ENCODE results near the gene ZNF808. TPM values are rescaled to one million over a fixed set of nuclear protein-coding genes. Genes with fewer than 3 reads are reported as not detected.
"Not testable (repeated sequence)": the region's sequence is repeated elsewhere in the genome, so short reads cannot be mapped to it uniquely, and the experiment has no call there.

The ZNF808 gene
- total RNA-seq, 1 donor from 2014 or later: 32.6 TPM

DNA sequence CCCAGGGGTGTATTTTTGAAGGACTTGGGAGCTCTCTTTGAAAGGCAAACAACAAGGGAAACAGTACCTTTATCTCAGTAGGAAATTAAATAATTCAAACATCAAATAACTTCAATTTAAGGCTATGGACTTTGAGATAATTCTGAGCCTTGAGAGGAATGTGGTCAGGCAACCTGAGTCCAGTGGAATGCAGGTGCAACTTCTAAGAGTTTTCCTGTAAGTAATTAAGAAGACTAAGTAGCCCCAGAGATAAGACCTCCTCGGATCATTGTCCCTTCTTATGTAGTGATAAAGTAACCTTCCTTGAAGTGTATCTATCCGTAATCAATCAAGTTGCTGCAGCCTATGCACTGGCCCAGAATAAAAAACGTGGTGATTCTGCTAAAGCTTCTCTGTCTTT lies 71.8 kb downstream of the ZNF808 start:
- Mint-ChIP-seq H3K27me3 (ENCODE audit: unreplicated experiment) (peaks cover 2% of the 10 kb centered on the region), H3K4me3 (ENCODE audit: unreplicated experiment) (no peak overlapping the region), H3K4me1 (ENCODE audit: low read depth, unreplicated experiment) (peaks cover 6% of the 10 kb centered on the region), H3K36me3 (ENCODE audit: unreplicated experiment) (peaks cover 25% of the 10 kb centered on the region), H3K9me3 (ENCODE audit: unreplicated experiment) (peaks cover 7% of the 10 kb centered on the region), H3K27ac (ENCODE audit: unreplicated experiment) (no peak overlapping the region)
- no peak for DNase-seq
- TF ChIP-seq, protein P1, sequence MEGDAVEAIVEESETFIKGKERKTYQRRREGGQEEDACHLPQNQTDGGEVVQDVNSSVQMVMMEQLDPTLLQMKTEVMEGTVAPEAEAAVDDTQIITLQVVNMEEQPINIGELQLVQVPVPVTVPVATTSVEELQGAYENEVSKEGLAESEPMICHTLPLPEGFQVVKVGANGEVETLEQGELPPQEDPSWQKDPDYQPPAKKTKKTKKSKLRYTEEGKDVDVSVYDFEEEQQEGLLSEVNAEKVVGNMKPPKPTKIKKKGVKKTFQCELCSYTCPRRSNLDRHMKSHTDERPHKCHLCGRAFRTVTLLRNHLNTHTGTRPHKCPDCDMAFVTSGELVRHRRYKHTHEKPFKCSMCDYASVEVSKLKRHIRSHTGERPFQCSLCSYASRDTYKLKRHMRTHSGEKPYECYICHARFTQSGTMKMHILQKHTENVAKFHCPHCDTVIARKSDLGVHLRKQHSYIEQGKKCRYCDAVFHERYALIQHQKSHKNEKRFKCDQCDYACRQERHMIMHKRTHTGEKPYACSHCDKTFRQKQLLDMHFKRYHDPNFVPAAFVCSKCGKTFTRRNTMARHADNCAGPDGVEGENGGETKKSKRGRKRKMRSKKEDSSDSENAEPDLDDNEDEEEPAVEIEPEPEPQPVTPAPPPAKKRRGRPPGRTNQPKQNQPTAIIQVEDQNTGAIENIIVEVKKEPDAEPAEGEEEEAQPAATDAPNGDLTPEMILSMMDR (IDR thresholded peaks at IDR 0.05; ENCODE audit: partially characterized antibody, unreplicated experiment): no peak

DNA sequence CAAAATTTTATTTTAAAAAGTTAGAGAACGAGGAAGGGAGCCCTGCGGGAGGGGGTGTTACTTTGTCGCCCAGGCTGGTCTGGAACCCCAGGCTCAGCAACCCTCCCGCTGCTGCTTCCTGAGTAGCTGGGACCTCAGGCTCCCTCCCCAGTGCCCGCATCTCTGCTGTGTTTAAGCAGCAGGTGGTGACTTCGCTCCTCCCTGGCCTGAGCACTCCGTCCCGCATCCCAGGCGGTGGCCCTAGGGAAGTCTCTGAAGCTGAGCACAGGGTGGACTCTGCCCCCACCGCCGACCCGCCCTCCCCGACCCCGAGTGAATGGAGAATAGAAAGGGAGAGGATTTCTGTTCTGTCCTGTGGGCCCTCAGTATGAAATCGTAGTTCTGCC lies 73.2 kb downstream of the ZNF808 start:
- H3K9me3 Mint-ChIP-seq (ENCODE audit: unreplicated experiment): peaks cover 7% of the 10 kb centered on the region
- TF ChIP-seq, protein P1 (IDR thresholded peaks at IDR 0.05; ENCODE audit: partially characterized antibody, unreplicated experiment): no peak
- H3K36me3 Mint-ChIP-seq (ENCODE audit: unreplicated experiment): peaks cover 24% of the 10 kb centered on the region
- no peak overlapping the region for H3K27ac Mint-ChIP-seq (ENCODE audit: unreplicated experiment)
- H3K4me3 Mint-ChIP-seq (ENCODE audit: unreplicated experiment): peak overlapping the region; percentile 93
- H3K27me3 Mint-ChIP-seq (ENCODE audit: unreplicated experiment): peaks cover 2% of the 10 kb centered on the region
- H3K4me1 Mint-ChIP-seq (ENCODE audit: low read depth, unreplicated experiment): peaks cover 6% of the 10 kb centered on the region
- peak; percentile 51 for DNase-seq

DNA sequence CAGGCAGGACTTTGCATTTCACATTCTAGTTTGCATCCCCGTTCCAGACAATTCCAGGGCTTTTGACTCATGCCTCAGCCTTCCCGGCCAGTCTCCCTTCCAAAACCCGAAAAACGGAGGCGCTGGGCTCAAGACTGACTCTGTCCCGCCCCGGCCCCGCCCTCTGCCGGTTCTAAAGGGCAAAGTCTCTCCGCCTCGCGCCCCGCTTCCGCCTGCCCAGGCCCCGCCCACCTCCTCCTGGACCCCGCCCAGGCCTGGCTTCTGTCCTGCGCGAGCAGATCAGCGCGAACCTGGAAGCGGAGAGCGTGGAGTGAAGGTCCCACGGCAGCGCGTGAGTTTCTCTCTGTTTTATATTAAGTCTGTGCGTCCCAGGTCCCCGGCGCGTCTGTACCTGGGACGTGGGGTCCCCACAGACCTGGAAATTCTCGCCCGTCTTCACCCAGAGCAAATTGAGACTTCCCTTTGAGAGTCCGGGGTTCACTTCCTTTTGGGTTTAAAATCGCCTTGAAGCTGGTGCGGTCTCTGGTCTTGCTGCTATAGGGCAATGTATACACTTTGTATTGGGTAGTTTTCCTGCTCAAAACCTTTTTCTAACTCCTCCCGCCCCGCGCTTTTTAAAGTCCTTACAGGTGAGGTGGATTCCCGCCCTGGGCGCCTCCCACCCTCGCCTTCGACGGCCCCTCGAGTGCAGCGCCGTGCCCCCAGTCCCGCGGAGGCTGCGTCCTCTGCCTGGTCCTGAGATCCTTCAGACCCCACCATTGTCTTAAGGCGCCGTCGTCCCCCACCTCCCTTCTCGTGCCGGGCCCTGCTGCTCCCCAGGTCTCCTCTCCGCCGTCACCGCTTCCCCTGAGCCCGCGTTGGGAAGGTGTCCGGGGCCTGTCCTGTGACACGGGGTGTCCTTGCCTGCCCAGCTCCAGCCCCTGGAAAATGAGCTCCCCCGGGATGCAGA lies 73.8 kb downstream of the ZNF808 start:
- TF ChIP-seq, protein P1 (IDR thresholded peaks at IDR 0.05; ENCODE audit: partially characterized antibody, unreplicated experiment): peak; percentile 68
- peaks cover 2% of the 10 kb centered on the region for H3K27me3 Mint-ChIP-seq (ENCODE audit: unreplicated experiment)
- H3K4me1 Mint-ChIP-seq (ENCODE audit: low read depth, unreplicated experiment): peaks cover 6% of the 10 kb centered on the region
- H3K4me3 Mint-ChIP-seq (ENCODE audit: unreplicated experiment): peak overlapping the region; percentile 93
- H3K27ac Mint-ChIP-seq (ENCODE audit: unreplicated experiment): peak overlapping the region; percentile 76
- peak; percentile 98 for DNase-seq
- H3K9me3 Mint-ChIP-seq (ENCODE audit: unreplicated experiment): peaks cover 8% of the 10 kb centered on the region
- H3K36me3 Mint-ChIP-seq (ENCODE audit: unreplicated experiment): peaks cover 20% of the 10 kb centered on the region

DNA sequence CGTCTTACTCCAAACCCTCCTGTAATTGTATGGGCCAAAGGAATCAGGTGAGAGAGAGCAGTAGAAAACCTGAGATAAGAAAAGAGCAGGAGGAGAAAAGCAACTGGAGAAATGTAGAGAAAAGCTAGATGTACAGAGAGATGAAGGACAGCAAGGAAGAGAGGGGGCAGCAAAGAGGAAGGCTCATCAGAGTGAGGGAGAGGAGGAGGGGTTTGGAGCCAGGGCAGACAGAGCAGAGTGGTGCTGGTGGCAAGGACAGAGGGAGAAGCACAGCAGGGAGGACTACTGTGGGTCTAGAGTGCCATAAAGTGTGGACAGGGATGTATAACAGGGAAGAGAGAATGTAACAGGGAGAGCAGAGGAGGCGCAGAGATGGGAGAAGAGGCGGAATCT lies 74.5 kb downstream of the ZNF808 start:
- H3K4me1 Mint-ChIP-seq (ENCODE audit: low read depth, unreplicated experiment); H3K27me3 Mint-ChIP-seq (ENCODE audit: unreplicated experiment); DNase-seq; H3K9me3 Mint-ChIP-seq (ENCODE audit: unreplicated experiment): not testable (repeated sequence)
- Mint-ChIP-seq H3K4me3 (ENCODE audit: unreplicated experiment) (peak overlapping the region; percentile 93), H3K36me3 (ENCODE audit: unreplicated experiment) (peaks cover 13% of the 10 kb centered on the region), H3K27ac (ENCODE audit: unreplicated experiment) (peak overlapping the region; percentile 76)

DNA sequence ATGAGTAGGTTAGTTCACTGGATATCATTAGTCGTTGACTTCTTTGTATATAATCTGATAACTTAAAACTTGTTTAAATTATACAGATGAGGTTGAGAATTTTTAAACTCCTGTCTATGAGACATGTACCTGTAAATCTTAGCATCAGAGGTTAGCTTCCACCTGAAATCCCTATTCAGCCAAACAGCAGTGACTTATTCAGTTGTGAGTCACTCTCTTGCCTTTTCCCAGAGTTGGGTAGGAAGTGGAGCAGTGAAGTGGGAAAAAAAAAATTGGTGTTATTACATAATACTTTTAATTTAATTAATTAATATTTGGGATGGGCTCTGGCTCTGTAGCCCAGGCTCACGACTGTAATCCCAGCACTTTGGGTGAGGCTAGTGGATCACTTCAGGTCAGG lies 75.5 kb downstream of the ZNF808 start:
- TF ChIP-seq, protein P1 (IDR thresholded peaks at IDR 0.05; ENCODE audit: partially characterized antibody, unreplicated experiment): no peak
- H3K4me3 Mint-ChIP-seq (ENCODE audit: unreplicated experiment): no peak overlapping the region
- H3K27ac Mint-ChIP-seq (ENCODE audit: unreplicated experiment): no peak overlapping the region
- H3K9me3 Mint-ChIP-seq (ENCODE audit: unreplicated experiment): peaks cover 2% of the 10 kb centered on the region
- DNase-seq: no peak
- peaks cover 2% of the 10 kb centered on the region for H3K27me3 Mint-ChIP-seq (ENCODE audit: unreplicated experiment)
- peaks cover 5% of the 10 kb centered on the region for H3K36me3 Mint-ChIP-seq (ENCODE audit: unreplicated experiment)
- H3K4me1 Mint-ChIP-seq (ENCODE audit: low read depth, unreplicated experiment): peaks cover 6% of the 10 kb centered on the region
